GM12878 (cell line): ENCODE data around the gene ATP8B1. TPM values are rescaled to one million over a fixed set of nuclear protein-coding genes. Genes with fewer than 3 reads are reported as not detected.

Experiments
- ATAC-seq: fragments of 200-7000 bp; cut with Tn5 transposase; 3 replicates; pipeline ENCODE4 v1.9.1; 2020; ENCODE audit warnings: mild to moderate bottlenecking, moderate library complexity
- BruUV-seq: library from RNA; stranded (reverse); fragments of 400-500 nt; replicated peaks from 2 replicates; lab custom pipeline; 2021; lab: Mats Ljungman, UMichigan
- CTCF ChIA-PET: fragments of 300-600 bp; sonication (Branson Sonifier 250); formaldehyde crosslinking; extraction: SDS; loops from one replicate; lab custom pipeline; 2021; ENCODE audit warnings: inconsistent platforms; lab: Yijun Ruan, JAX
- POLR2A ChIA-PET: fragments of 350-600 bp; formaldehyde crosslinking; extraction: SDS; loops from one replicate; lab custom pipeline; 2021; ENCODE audit warnings: inconsistent platforms; lab: Charles Lee
- RAD21 ChIA-PET: fragments of 300-600 bp; sonication (Branson Sonifier 250); formaldehyde crosslinking; loops from one replicate; lab custom pipeline; 2023; ENCODE audit warnings: antibody characterized with exemption; ENCODE audit not compliant: unreplicated experiment; lab: Charles Lee
- SMC1A ChIA-PET: fragments of 300-600 bp; sonication (Branson Sonifier 250); formaldehyde crosslinking; loops from one replicate; lab custom pipeline; 2023; ENCODE audit not compliant: unreplicated experiment, uncharacterized antibody; lab: Charles Lee
- DNase-seq: peaks from one replicate; pipeline ENCODE4 v3.0.0-alpha.2; 2011; ENCODE audit warnings: low read depth, low spot score
- FAIRE-seq: peaks from 3 replicates; lab custom pipeline; 2011; peaks lifted over from hg19 to GRCh38; lab: Jason Lieb, UNC
- H2AFZ ChIP-seq: 2 replicates; pipeline ENCODE4 v1.6.0; 2011; ENCODE audit warnings: low read depth, low read length, control low read depth; ENCODE audit not compliant: control insufficient read depth
- H3K27ac ChIP-seq: 2 replicates; pipeline ENCODE4 v1.5.1; 2011; ENCODE audit warnings: control low read depth; ENCODE audit not compliant: control insufficient read depth, insufficient read depth
- H3K27me3 ChIP-seq, 2 experiments: replicated peaks in 1 of 2; 2 replicates each; pipeline versions ENCODE4 v1.6.0 to v1.6.1; 2011; ENCODE audit warnings: low read length in 1 of 2; ENCODE audit not compliant: control insufficient read depth in 2 of 2, insufficient read depth in 2 of 2
- H3K36me3 ChIP-seq, 2 experiments: 2 replicates each; pipeline ENCODE4 v1.5.1; 2011; ENCODE audit warnings: low read length in 1 of 2; ENCODE audit not compliant: control insufficient read depth in 2 of 2, insufficient read depth in 2 of 2
- H3K4me1 ChIP-seq: 2 replicates; pipeline ENCODE4 v1.6.1; 2011; ENCODE audit warnings: mild to moderate bottlenecking, low read length, moderate library complexity, mixed read lengths; ENCODE audit not compliant: control insufficient read depth, insufficient read depth
- H3K4me2 ChIP-seq: 2 replicates; pipeline ENCODE4 v1.6.0; 2011; ENCODE audit warnings: control low read depth; ENCODE audit not compliant: control insufficient read depth, insufficient read depth
- H3K4me3 ChIP-seq: fragments of 200-600 bp; sonication (generic); 2 replicates; pipeline ENCODE4 v1.5.1; 2016
- H3K79me2 ChIP-seq: 2 replicates; pipeline ENCODE4 v1.6.0; 2011; ENCODE audit warnings: low read length; ENCODE audit not compliant: control insufficient read depth, insufficient read depth
- H3K9ac ChIP-seq: 2 replicates; pipeline ENCODE4 v1.8.0; 2011; ENCODE audit warnings: low read length, control low read depth, mixed read lengths; ENCODE audit not compliant: control insufficient read depth, insufficient read depth
- H3K9me3 ChIP-seq: replicated peaks from 3 replicates; pipeline ENCODE4 v1.5.1; 2011; ENCODE audit warnings: mild to moderate bottlenecking, low read length; ENCODE audit not compliant: control insufficient read depth, insufficient read depth
- H4K20me1 ChIP-seq: 2 replicates; pipeline ENCODE4 v1.6.0; 2011; ENCODE audit not compliant: control insufficient read depth, insufficient read depth
- BRCA1 ChIP-seq: IDR thresholded peaks from 2 replicates; pipeline ENCODE4 v1.6.1; 2011; ENCODE audit warnings: low read depth, low read length, improper control_type of control experiment
- HDAC2 ChIP-seq: fragments of 200-600 bp; sonication (generic); IDR thresholded peaks from 2 replicates; pipeline ENCODE4 v1.6.1; 2017
- IRF5 ChIP-seq: fragments of 450-650 bp; IDR thresholded peaks from 2 replicates; pipeline ENCODE4 v1.6.1; 2017; ENCODE audit warnings: borderline replicate concordance
- NR2C2 ChIP-seq: IDR thresholded peaks from 2 replicates; pipeline ENCODE4 v1.6.1; 2011; ENCODE audit warnings: borderline replicate concordance, low read depth; ENCODE audit not compliant: control insufficient read depth, insufficient read length
- RBBP5 ChIP-seq: fragments of 200-600 bp; sonication (generic); conservative IDR thresholded peaks from 2 replicates; pipeline ENCODE4 v1.6.1; 2016
- SIX5 ChIP-seq: IDR thresholded peaks from 2 replicates; pipeline ENCODE4 v1.6.1; 2011; ENCODE audit warnings: mild to moderate bottlenecking, low read depth, low read length, moderate library complexity; ENCODE audit not compliant: severe bottlenecking
- SP1 ChIP-seq: IDR thresholded peaks from one replicate; pipeline ENCODE4 v1.6.1; 2011; ENCODE audit warnings: low read depth, low read length
- SPI1 ChIP-seq: IDR thresholded peaks from 2 replicates; pipeline ENCODE4 v1.6.1; 2011; ENCODE audit warnings: low read depth, mild to moderate bottlenecking, low read length, moderate library complexity, borderline replicate concordance; ENCODE audit not compliant: insufficient read depth
- SREBF1 ChIP-seq: IDR thresholded peaks from 2 replicates; pipeline ENCODE4 v1.6.1; 2012; ENCODE audit warnings: mild to moderate bottlenecking, low read length
- WRNIP1 ChIP-seq: IDR thresholded peaks from 2 replicates; pipeline ENCODE4 v1.6.1; 2011; ENCODE audit warnings: low read depth, low read length, improper control_type of control experiment, borderline replicate concordance
- YY1 ChIP-seq: IDR thresholded peaks from 2 replicates; pipeline ENCODE4 v1.6.1; 2011; ENCODE audit warnings: low read depth, mild to moderate bottlenecking, low read length
- WGBS: methylation state at CpG from one replicate; pipeline ENCODE4 v1.1.6; 2016; ENCODE audit warnings: low lambda C conversion rate; ENCODE audit not compliant: insufficient replicate concordance, insufficient coverage; ENCODE audit errors: missing lambda C conversion rate; 5-methylcytosine and 5-hydroxymethylcytosine counted together
- in situ Hi-C: fragments of 300-500 bp; cut with MboI; formaldehyde crosslinking; loops from 9 replicates; pipeline ENCODE4 v1.14.3; 2018; ENCODE audit warnings: mixed read lengths
- intact Hi-C: fragments of 100-400 bp; cut with micrococcal nuclease; formaldehyde crosslinking; loops from one replicate; pipeline ENCODE4 v1.14.2; 2022; ENCODE audit not compliant: unreplicated experiment
- polyA plus RNA-seq, 11 experiments: library from polyadenylated mRNA; depleted of rRNA in 4 of 11; unstranded in 6 of 11; stranded (reverse) in 5 of 11; fragments of >200 nt; fragmentation: Nextera tagmentation in 4 of 11; fragmentation: Illumina TruSeq in 1 of 11; extraction: Ambion mirVana in 4 of 11; extraction: Trizol in 1 of 11; gene quantifications; 1 replicate in 1 of 11; 2 replicates in 10 of 11; pipeline versions ENCODE4 v1.2.1 to v1.2.3, GENCODE V29; 2011 to 2016; ENCODE audit warnings: inconsistent platforms in 2 of 11, missing spikeins in 2 of 11, low read depth in 1 of 11
- total RNA-seq, 4 experiments: library from RNA; depleted of rRNA in 3 of 4; stranded (reverse); fragments of >200 nt in 3 of 4; fragmentation: Illumina TruSeq in 1 of 4; extraction: Trizol in 1 of 4; gene quantifications; 2 replicates each; pipeline versions ENCODE4 v1.2.1 to v1.2.3, GENCODE V29; 2013 to 2021

Gene ATP8B1
- total and polyA plus RNA-seq, 10 of the 15 experiments (the other 5 are each of a cell fraction or from before 2014, with no cell fraction given) = 0.03 to 0.37 (median 0.11) TPM

GRCh38 chr18:57772387-57772799 is 30.7 kb downstream of the ATP8B1 start:
- Histone ChIP-seq H3K4me2 (no peak overlapping the region), H3K36me3 (no peaks in the 10 kb centered on the region), H4K20me1 (no peaks in the 10 kb centered on the region), H3K9me3 (no peaks in the 10 kb centered on the region), H3K27me3 (no peaks in the 10 kb centered on the region), H3K4me3 (no peak overlapping the region), H2AFZ (no peak overlapping the region), H3K9ac (no peak overlapping the region), H3K79me2 (no peaks in the 10 kb centered on the region), H3K27ac (no peak overlapping the region), H3K4me1 (no peaks in the 10 kb centered on the region)
- no peak for FAIRE-seq
- BruUV-seq = no TSS peak
- intact Hi-C loops (no loop called here), in situ Hi-C loops (no loop called here)
- DNase-seq = no peak
- RAD21 ChIA-PET = no interaction called here
- POLR2A ChIA-PET = no interaction called here
- SMC1A ChIA-PET = no interaction called here
- TF ChIP-seq SP1 (no peak), WRNIP1 (no peak), SPI1 (no peak), YY1 (no peak), SREBF1 (no peak), BRCA1 (no peak), RBBP5 (no peak), SIX5 (no peak), HDAC2 (no peak), IRF5 (no peak), NR2C2 (no peak)
- WGBS = 45% methylated on average over 9 of the region's 9 CpGs
- CTCF ChIA-PET = no interaction called here
- ATAC-seq = no peak
